HL-60 (cell line): ENCODE data around the gene MYO1E.

ENCODE experiments used
- CTCF ChIP-seq: IDR thresholded peaks from one replicate; pipeline ENCODE4 v1.5.1; 2011; ENCODE audit warnings: low read length, control low read depth, inconsistent platforms; ENCODE audit not compliant: insufficient read depth
- POLR2AphosphoS5 ChIP-seq: IDR thresholded peaks from 2 replicates; pipeline ENCODE4 v1.6.1; 2012; ENCODE audit warnings: low read depth
- REST ChIP-seq: IDR thresholded peaks from 2 replicates; pipeline ENCODE4 v1.6.1; 2012; ENCODE audit warnings: low read depth; ENCODE audit not compliant: insufficient replicate concordance

GRCh38 chr15:59217876-59218498, 154.7 kb downstream of the MYO1E start:
- no peak for TF ChIP-seq CTCF
- TF ChIP-seq REST, result no peak
- TF ChIP-seq POLR2AphosphoS5, result no peak
